Measurements from ENCODE around the gene STK32B. TPM values are rescaled to one million over a fixed set of nuclear protein-coding genes. Genes with fewer than 3 reads are reported as not detected.

Gene STK32B
- polyA plus RNA-seq, 1 experiment, result 4.3 TPM

GRCh38 chr4:5421416-5421815 lies 370.1 kb downstream of the STK32B start:
- no peak overlapping the region for H3K4me3 ChIP-seq (ENCODE audit: low read depth, low read length)
- peaks cover 4% of the 10 kb centered on the region; the same call in 1 of the 2 replicates for H3K9me3 ChIP-seq (ENCODE audit: control insufficient read depth, insufficient read depth, low read length)
- ChIA-PET CTCF (no interaction called here), POLR2A (no interaction called here)
- H3K27me3 ChIP-seq (ENCODE audit: control insufficient read depth, insufficient read depth, low read length), result peaks cover 5% of the 10 kb centered on the region
- H3K27ac ChIP-seq (ENCODE audit: low read depth, low read length), result no peak overlapping the region
- DNase-seq (ENCODE audit: low read depth, low spot score), result no peak
- no peak for TF ChIP-seq CTCF (IDR thresholded peaks at IDR 0.05; ENCODE audit: low read depth, low read length)

GRCh38 chr4:5422195-5422594 lies 370.9 kb downstream of the STK32B start:
- CTCF ChIA-PET, result interaction anchor here (1.0 kb wide), 1 partner anchor 22 kb away, joined by 5 read pairs; no protein-coding TSS in a partner anchor
- no peak overlapping the region for H3K27ac ChIP-seq (ENCODE audit: low read depth, low read length)
- H3K4me3 ChIP-seq (ENCODE audit: low read depth, low read length), result no peak overlapping the region
- no peak for DNase-seq (ENCODE audit: low read depth, low spot score)
- H3K9me3 ChIP-seq (ENCODE audit: control insufficient read depth, insufficient read depth, low read length), result no peaks in the 10 kb centered on the region
- POLR2A ChIA-PET, result no interaction called here
- peaks cover 5% of the 10 kb centered on the region for H3K27me3 ChIP-seq (ENCODE audit: control insufficient read depth, insufficient read depth, low read length)
- TF ChIP-seq CTCF (IDR thresholded peaks at IDR 0.05; ENCODE audit: low read depth, low read length), result no peak

- POLR2A ChIA-PET, result no interaction called here
- CTCF ChIA-PET, result no interaction called here
Observed at GRCh38 chr4:5423670-5424069, 372.4 kb downstream of the STK32B start.

GRCh38 chr4:5424211-5424610 lies 372.9 kb downstream of the STK32B start:
- CTCF ChIA-PET, result interaction anchor here (1.6 kb wide), 1 partner anchor 25 kb away, joined by 7 read pairs; no protein-coding TSS in a partner anchor
- no peak for TF ChIP-seq CTCF (IDR thresholded peaks at IDR 0.05; ENCODE audit: low read depth, low read length)
- POLR2A ChIA-PET, result no interaction called here
- H3K27ac ChIP-seq (ENCODE audit: low read depth, low read length), result no peak overlapping the region
- H3K4me3 ChIP-seq (ENCODE audit: low read depth, low read length), result no peak overlapping the region
- peaks cover 3% of the 10 kb centered on the region for H3K27me3 ChIP-seq (ENCODE audit: control insufficient read depth, insufficient read depth, low read length)
- no peaks in the 10 kb centered on the region for H3K9me3 ChIP-seq (ENCODE audit: control insufficient read depth, insufficient read depth, low read length)
- no peak for DNase-seq (ENCODE audit: low read depth, low spot score)

More at GRCh38 chr4:5423670-5424069, 372.4 kb downstream of the STK32B start:
- H3K4me3 ChIP-seq (ENCODE audit: low read depth, low read length), result no peak overlapping the region
- TF ChIP-seq CTCF (IDR thresholded peaks at IDR 0.05; ENCODE audit: low read depth, low read length), result no peak
- H3K27ac ChIP-seq (ENCODE audit: low read depth, low read length), result no peak overlapping the region
- H3K9me3 ChIP-seq (ENCODE audit: control insufficient read depth, insufficient read depth, low read length), result no peaks in the 10 kb centered on the region
- peaks cover 5% of the 10 kb centered on the region for H3K27me3 ChIP-seq (ENCODE audit: control insufficient read depth, insufficient read depth, low read length)
- no peak for DNase-seq (ENCODE audit: low read depth, low spot score)

- H3K27ac ChIP-seq (ENCODE audit: low read depth, low read length), result no peak overlapping the region
- no peak for DNase-seq (ENCODE audit: low read depth, low spot score)
- CTCF ChIA-PET, result interaction anchor here (1.6 kb wide), 1 partner anchor 25 kb away, joined by 7 read pairs; no protein-coding TSS in a partner anchor
- H3K27me3 ChIP-seq (ENCODE audit: control insufficient read depth, insufficient read depth, low read length), result peaks cover 3% of the 10 kb centered on the region
- no peaks in the 10 kb centered on the region for H3K9me3 ChIP-seq (ENCODE audit: control insufficient read depth, insufficient read depth, low read length)
- POLR2A ChIA-PET, result no interaction called here
- H3K4me3 ChIP-seq (ENCODE audit: low read depth, low read length), result no peak overlapping the region
- TF ChIP-seq CTCF (IDR thresholded peaks at IDR 0.05; ENCODE audit: low read depth, low read length), result no peak
Observed at GRCh38 chr4:5424901-5425300, 373.6 kb downstream of the STK32B start.

Data from AG04450 (cell line).